ENCODE data around the gene TPX2.
"Not testable (repeated sequence)": the region's sequence is repeated elsewhere in the genome, so short reads cannot be mapped to it uniquely, and the experiment has no call there.

TPX2 gene

GRCh38 chr20:31769681-31770080 is 30.6 kb downstream of the TPX2 start:
- no peak for DNase-seq

- DNase-seq, result no peak
These were observed 31.2 kb downstream of the TPX2 start for GRCh38 chr20:31770243-31770642.

GRCh38 chr20:31774408-31774807 is 35.3 kb downstream of the TPX2 start:
- DNase-seq, result no peak

- no peak for DNase-seq
These were observed 41.7 kb downstream of the TPX2 start for GRCh38 chr20:31780839-31781238.

- DNase-seq, result no peak
These were observed 42.9 kb downstream of the TPX2 start for GRCh38 chr20:31781945-31782344.

- DNase-seq, result no peak
These were observed 45.4 kb downstream of the TPX2 start for GRCh38 chr20:31784354-31785044.

- DNase-seq, result no peak
These were observed 46.0 kb downstream of the TPX2 start for GRCh38 chr20:31785089-31785488.

GRCh38 chr20:31788578-31788977 is 49.5 kb downstream of the TPX2 start:
- no peak for DNase-seq

- DNase-seq, result no peak
These were observed 51.3 kb downstream of the TPX2 start for GRCh38 chr20:31790401-31790800.

- no peak for DNase-seq
These were observed 58.3 kb downstream of the TPX2 start for GRCh38 chr20:31797364-31797763.

- DNase-seq, result no peak
These were observed 62.4 kb downstream of the TPX2 start for GRCh38 chr20:31801508-31801907.

GRCh38 chr20:31803552-31804291 is 64.6 kb downstream of the TPX2 start:
- no peak for DNase-seq

GRCh38 chr20:31806564-31807355 is 67.7 kb downstream of the TPX2 start:
- no peak for DNase-seq

GRCh38 chr20:31808481-31808880 is 69.4 kb downstream of the TPX2 start:
- DNase-seq, result no peak

- no peak for DNase-seq
These were observed 70.6 kb downstream of the TPX2 start for GRCh38 chr20:31809661-31810060.

GRCh38 chr20:31811198-31811597 is 72.1 kb downstream of the TPX2 start:
- no peak for DNase-seq

- no peak for DNase-seq
These were observed 73.0 kb downstream of the TPX2 start for GRCh38 chr20:31811796-31812728.

- no peak for DNase-seq
These were observed 74.5 kb downstream of the TPX2 start for GRCh38 chr20:31813611-31814010.

GRCh38 chr20:31814142-31814541 is 75.1 kb downstream of the TPX2 start:
- DNase-seq, result not testable (repeated sequence)

GRCh38 chr20:31815408-31816188 is 76.5 kb downstream of the TPX2 start:
- no peak for DNase-seq

- DNase-seq, result no peak
These were observed 77.1 kb downstream of the TPX2 start for GRCh38 chr20:31816221-31816620.

- DNase-seq, result no peak
These were observed 78.4 kb downstream of the TPX2 start for GRCh38 chr20:31817461-31817860.

Data from activated T-cell treated with anti-CD3 and anti-CD28 coated beads for 4 hours (primary cell).